HepG2 (cell line): Measurements from ENCODE around the gene AIF1. TPM values are rescaled to one million over a fixed set of nuclear protein-coding genes. Genes with fewer than 3 reads are reported as not detected.

Experiments used
- DR1 ChIP-seq: sonication (generic); formaldehyde crosslinking; IDR thresholded peaks from 2 replicates; pipeline ENCODE4 v1.8.0; 2021; ENCODE audit warnings: mild to moderate bottlenecking, missing genetic modification reagents, inconsistent platforms
- ETV6 ChIP-seq: sonication (generic); formaldehyde crosslinking; conservative IDR thresholded peaks from 2 replicates; pipeline ENCODE4 v1.4.0; 2020; ENCODE audit warnings: missing genetic modification reagents
- FOXC1 ChIP-seq: sonication (generic); formaldehyde crosslinking; IDR thresholded peaks from 2 replicates; pipeline ENCODE4 v1.8.0; 2022; ENCODE audit warnings: mild to moderate bottlenecking, missing genetic modification reagents, borderline replicate concordance
- FOXJ3 ChIP-seq: sonication (generic); formaldehyde crosslinking; IDR thresholded peaks from 2 replicates; pipeline ENCODE4 v1.4.0; 2020; ENCODE audit warnings: missing genetic modification reagents, mild to moderate bottlenecking, borderline replicate concordance
- ISX ChIP-seq: sonication (generic); formaldehyde crosslinking; conservative IDR thresholded peaks from 2 replicates; pipeline ENCODE4 v1.5.0; 2020; ENCODE audit warnings: missing genetic modification reagents
- LCORL ChIP-seq, 2 experiments: fragments of 450-650 bp in 1 of 2; sonication (generic) in 1 of 2; formaldehyde crosslinking in 1 of 2; IDR thresholded peaks; 2 replicates each; pipeline versions ENCODE4 v1.5.0 to v1.6.1; 2017 to 2020; ENCODE audit warnings: antibody characterized with exemption in 1 of 2, missing genetic modification reagents in 1 of 2
- NFKBIZ ChIP-seq: IDR thresholded peaks from 2 replicates; pipeline ENCODE4 v1.6.1; 2018; ENCODE audit warnings: missing genetic modification reagents, missing compliant biosample characterization
- NR2F2 ChIP-seq: IDR thresholded peaks from 2 replicates; pipeline ENCODE4 v1.6.1; 2012; ENCODE audit warnings: low read depth, inconsistent platforms, borderline replicate concordance
- RARA ChIP-seq: IDR thresholded peaks from 2 replicates; pipeline ENCODE4 v1.6.1; 2016; ENCODE audit warnings: missing genetic modification reagents, missing compliant biosample characterization
- TCF12 ChIP-seq, 2 experiments: fragments of 450-650 bp in 1 of 2; sonication (generic) in 1 of 2; formaldehyde crosslinking in 1 of 2; IDR thresholded peaks; 2 replicates each; pipeline versions ENCODE4 v1.6.1 to v1.8.0; 2017 to 2022; ENCODE audit warnings: antibody characterized with exemption in 1 of 2, mild to moderate bottlenecking in 1 of 2, missing genetic modification reagents in 1 of 2, moderate library complexity in 1 of 2
- TFAP4 ChIP-seq: sonication (generic); IDR thresholded peaks from 2 replicates; pipeline ENCODE4 v1.6.1; 2016; ENCODE audit warnings: low read depth, borderline replicate concordance
- YEATS4 ChIP-seq: sonication (generic); formaldehyde crosslinking; IDR thresholded peaks from 2 replicates; pipeline ENCODE4 v1.4.0; 2020; ENCODE audit warnings: missing genetic modification reagents, borderline replicate concordance
- ZBED4 ChIP-seq: sonication (generic); formaldehyde crosslinking; IDR thresholded peaks from 2 replicates; pipeline ENCODE4 v1.4.0; 2020; ENCODE audit warnings: missing genetic modification reagents, borderline replicate concordance
- ZNF17 ChIP-seq: sonication (generic); formaldehyde crosslinking; IDR thresholded peaks from 2 replicates; pipeline ENCODE4 v1.5.0; 2020; ENCODE audit warnings: mild to moderate bottlenecking, missing genetic modification reagents
- ZNF205 ChIP-seq: IDR thresholded peaks from 2 replicates; pipeline ENCODE4 v1.6.1; 2018; ENCODE audit warnings: missing biosample characterization, missing genetic modification reagents
- ZNF468 ChIP-seq: sonication (generic); formaldehyde crosslinking; IDR thresholded peaks from 2 replicates; pipeline ENCODE4 v1.8.0; 2022; ENCODE audit warnings: mild to moderate bottlenecking, moderate library complexity, missing genetic modification reagents
- ZNF570 ChIP-seq: sonication (generic); formaldehyde crosslinking; IDR thresholded peaks from 2 replicates; pipeline ENCODE4 v1.4.0; 2020; ENCODE audit warnings: mild to moderate bottlenecking, missing genetic modification reagents, borderline replicate concordance
- ZNF670 ChIP-seq: sonication (generic); formaldehyde crosslinking; IDR thresholded peaks from 2 replicates; pipeline ENCODE4 v1.8.0; 2022; ENCODE audit warnings: mild to moderate bottlenecking, missing genetic modification reagents, borderline replicate concordance
- ZUFSP ChIP-seq: sonication (generic); formaldehyde crosslinking; IDR thresholded peaks from 2 replicates; pipeline ENCODE4 v1.9.0; 2021; ENCODE audit warnings: missing genetic modification reagents, mild to moderate bottlenecking, borderline replicate concordance
- polyA plus RNA-seq, 8 experiments: library from polyadenylated mRNA; depleted of rRNA in 3 of 8; stranded (reverse) in 7 of 8; unstranded in 1 of 8; fragments of >200 nt; fragmentation: Illumina TruSeq in 4 of 8; extraction: Trizol in 4 of 8; gene quantifications; 2 replicates each; pipeline versions ENCODE4 v1.2.1 to v1.2.3, GENCODE V29; 2011 to 2016; ENCODE audit warnings: low read depth in 4 of 8, missing spikeins in 1 of 8, mixed read lengths in 1 of 8; ENCODE audit not compliant: insufficient read depth in 1 of 8
- total RNA-seq, 5 experiments: library from RNA; depleted of rRNA; stranded (reverse); fragments of >200 nt; fragmentation: Illumina TruSeq; extraction: Trizol; gene quantifications; 2 replicates each; pipeline ENCODE4 v1.2.3, GENCODE V29; 2016; ENCODE audit warnings: low read depth in 1 of 5
- TF ChIP-seq, protein P1 (sequence below): sonication (generic); formaldehyde crosslinking; IDR thresholded peaks from 2 replicates; pipeline ENCODE4 v1.5.0; 2020; ENCODE audit warnings: missing genetic modification reagents, mild to moderate bottlenecking, borderline replicate concordance

AIF1 gene
- total and polyA plus RNA-seq, 2 of the 13 experiments (the other 11 are each of a cell fraction or from before 2014, with no cell fraction given): 1.5 TPM; not detected in 1

DNA sequence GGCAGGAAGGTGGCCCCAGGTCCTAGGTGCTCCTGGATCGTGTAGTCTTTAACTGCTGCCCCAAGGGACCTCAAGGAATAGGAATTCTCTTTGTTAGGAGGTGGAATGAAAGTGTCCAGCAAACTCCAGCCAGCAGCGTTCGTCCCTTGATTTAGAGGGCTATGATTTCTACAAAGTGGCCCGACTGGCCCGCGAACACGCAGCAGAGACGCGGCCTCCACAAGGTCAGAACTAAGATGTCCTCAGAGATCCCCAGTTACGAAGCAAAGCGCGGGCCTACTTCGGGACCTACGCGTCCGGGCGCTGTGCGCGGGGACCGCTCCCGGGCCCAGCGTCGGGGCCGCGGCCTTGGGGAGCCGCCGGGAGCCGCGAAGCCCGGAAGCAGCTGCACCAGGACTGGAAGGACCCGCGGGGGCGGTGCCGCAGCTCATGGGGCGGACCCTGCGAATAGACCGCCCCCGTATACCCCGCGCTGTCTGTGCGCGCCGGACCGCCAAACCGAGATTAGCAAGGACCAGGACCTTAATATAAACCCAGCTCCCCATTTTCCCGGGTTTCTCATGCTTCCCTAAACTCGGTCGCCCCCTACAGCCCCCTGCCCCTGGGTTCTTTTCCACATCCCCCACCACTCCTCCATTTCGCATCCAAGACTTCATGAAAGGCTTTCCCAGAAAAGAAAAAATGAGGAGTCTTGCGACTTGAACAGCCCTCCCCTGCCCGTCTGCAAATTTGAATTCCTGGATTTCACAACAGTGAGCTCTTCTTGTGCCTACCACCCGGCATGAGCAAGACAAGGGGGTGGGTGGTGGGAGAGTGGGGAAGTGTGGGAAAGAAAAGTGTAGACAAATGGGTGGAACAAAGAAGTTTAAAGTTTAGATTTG lies 45.6 kb downstream of the AIF1 start, which contains the start of gene C6orf47 (continued):
- TF ChIP-seq ZUFSP (no peak), DR1 (peak; percentile 50; the same call in 1 of the 2 replicates), FOXC1 (CRISPR knock-in tag) (peak; percentile 91), ZNF670 (CRISPR knock-in tag) (peak; percentile 69; the same call in 1 of the 2 replicates), FOXJ3 (CRISPR knock-in tag) (peak; percentile 24; the same call in 1 of the 2 replicates), RARA (peak; percentile 32), LCORL (IDR thresholded peaks at IDR 0.05) (no peak), LCORL (CRISPR knock-in tag; IDR thresholded peaks at IDR 0.05) (peak; percentile 75), TFAP4 (peak; percentile 79; the same call in 1 of the 2 replicates), ETV6 (CRISPR knock-in tag) (peak; percentile 36; the same call in 1 of the 2 replicates), ZNF468 (no peak), NR2F2 (no peak), ZNF205 (peak; percentile 18; the same call in 1 of the 2 replicates), ZNF17 (CRISPR knock-in tag) (no peak), TCF12 (IDR thresholded peaks at IDR 0.05) (no peak), TCF12 (CRISPR knock-in tag; IDR thresholded peaks at IDR 0.05) (no peak; the same call in 1 of the 2 replicates), ZNF570 (no peak), NFKBIZ (CRISPR knock-in tag) (peak; percentile 70), ZBED4 (peak; percentile 56; the same call in 1 of the 2 replicates), ISX (CRISPR knock-in tag) (no peak), YEATS4 (CRISPR knock-in tag) (peak; percentile 91)
- TF ChIP-seq, protein P1, sequence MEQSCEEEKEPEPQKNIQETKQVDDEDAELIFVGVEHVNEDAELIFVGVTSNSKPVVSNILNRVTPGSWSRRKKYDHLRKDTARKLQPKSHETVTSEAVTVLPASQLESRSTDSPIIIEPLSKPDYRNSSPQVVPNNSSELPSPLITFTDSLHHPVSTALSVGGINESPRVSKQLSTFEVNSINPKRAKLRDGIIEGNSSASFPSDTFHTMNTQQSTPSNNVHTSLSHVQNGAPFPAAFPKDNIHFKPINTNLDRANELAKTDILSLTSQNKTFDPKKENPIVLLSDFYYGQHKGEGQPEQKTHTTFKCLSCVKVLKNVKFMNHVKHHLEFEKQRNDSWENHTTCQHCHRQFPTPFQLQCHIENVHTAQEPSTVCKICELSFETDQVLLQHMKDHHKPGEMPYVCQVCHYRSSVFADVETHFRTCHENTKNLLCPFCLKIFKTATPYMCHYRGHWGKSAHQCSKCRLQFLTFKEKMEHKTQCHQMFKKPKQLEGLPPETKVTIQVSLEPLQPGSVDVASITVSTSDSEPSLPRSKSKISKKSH (CRISPR knock-in tag): peak; percentile 76
